Right lobe of liver (tissue), 4 donors: Measurements from ENCODE around the gene LRRC31.

Experiments used
- CTCF ChIP-seq, 4 donors: fragments of 200-600 bp in 3 of 4; fragments of 450-650 bp in 1 of 4; IDR thresholded peaks; one replicate each; pipeline versions ENCODE4 v1.5.1 to v1.8.0; 2016 to 2022; ENCODE audit warnings: antibody characterized with exemption in 4 of 4, mild to moderate bottlenecking in 2 of 4
- POLR2A ChIP-seq: fragments of 450-650 bp; IDR thresholded peaks from one replicate; pipeline ENCODE4 v1.6.1; 2017; ENCODE audit warnings: antibody characterized with exemption, mild to moderate bottlenecking
- donor health status: DM: no; HTN: no; CAD: no.
- donor health status: DM: no; HTN: no; CAD: no.
- donor health status: DM: no; HTN: yes; CAD: no.

- TF ChIP-seq CTCF (IDR thresholded peaks at IDR 0.05), result no peak
- no peak for TF ChIP-seq POLR2A
These were observed 47.6 kb downstream of the LRRC31 start for GRCh38 chr3:169822091-169822490.
